ENCODE measurements around the gene TMCO4. TPM values are rescaled to one million over a fixed set of nuclear protein-coding genes. Genes with fewer than 3 reads are reported as not detected.

Gene TMCO4
- total RNA-seq, 1 donor from 2014 or later = 13.0 TPM

DNA sequence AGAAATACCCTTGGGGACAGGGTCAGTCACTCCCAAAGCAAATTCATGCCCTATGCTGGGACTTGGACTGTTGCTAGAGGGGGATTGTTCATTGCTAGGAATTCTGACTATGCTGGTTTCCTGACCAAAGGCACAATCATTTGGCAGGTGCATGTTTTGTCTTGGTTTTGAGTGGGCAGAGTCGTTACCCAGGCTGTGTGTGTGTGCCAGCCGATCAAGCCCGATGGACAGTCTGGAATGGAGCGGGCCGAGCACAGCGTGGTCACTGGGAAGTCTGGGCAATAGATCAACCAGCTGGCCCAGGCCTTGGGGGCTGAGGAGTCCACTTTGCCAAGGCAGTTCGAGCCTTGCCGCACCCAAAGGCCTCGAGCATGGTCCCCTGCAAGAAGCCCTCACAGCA lies 74.1 kb downstream of the TMCO4 start:
- no peak for DNase-seq (ENCODE audit: low read depth)
- TF ChIP-seq, protein P1, sequence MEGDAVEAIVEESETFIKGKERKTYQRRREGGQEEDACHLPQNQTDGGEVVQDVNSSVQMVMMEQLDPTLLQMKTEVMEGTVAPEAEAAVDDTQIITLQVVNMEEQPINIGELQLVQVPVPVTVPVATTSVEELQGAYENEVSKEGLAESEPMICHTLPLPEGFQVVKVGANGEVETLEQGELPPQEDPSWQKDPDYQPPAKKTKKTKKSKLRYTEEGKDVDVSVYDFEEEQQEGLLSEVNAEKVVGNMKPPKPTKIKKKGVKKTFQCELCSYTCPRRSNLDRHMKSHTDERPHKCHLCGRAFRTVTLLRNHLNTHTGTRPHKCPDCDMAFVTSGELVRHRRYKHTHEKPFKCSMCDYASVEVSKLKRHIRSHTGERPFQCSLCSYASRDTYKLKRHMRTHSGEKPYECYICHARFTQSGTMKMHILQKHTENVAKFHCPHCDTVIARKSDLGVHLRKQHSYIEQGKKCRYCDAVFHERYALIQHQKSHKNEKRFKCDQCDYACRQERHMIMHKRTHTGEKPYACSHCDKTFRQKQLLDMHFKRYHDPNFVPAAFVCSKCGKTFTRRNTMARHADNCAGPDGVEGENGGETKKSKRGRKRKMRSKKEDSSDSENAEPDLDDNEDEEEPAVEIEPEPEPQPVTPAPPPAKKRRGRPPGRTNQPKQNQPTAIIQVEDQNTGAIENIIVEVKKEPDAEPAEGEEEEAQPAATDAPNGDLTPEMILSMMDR (IDR thresholded peaks at IDR 0.05; ENCODE audit: insufficient read depth, low read length, poor library complexity, severe bottlenecking) = no peak
- Histone ChIP-seq H3K36me3 (ENCODE audit: control insufficient read depth, insufficient read depth, low read length) (no peaks in the 10 kb centered on the region), H3K27me3 (ENCODE audit: control insufficient read depth, insufficient read depth, low read length) (no peaks in the 10 kb centered on the region), H3K4me3 (ENCODE audit: low read depth, low read length) (no peak overlapping the region)

DNA sequence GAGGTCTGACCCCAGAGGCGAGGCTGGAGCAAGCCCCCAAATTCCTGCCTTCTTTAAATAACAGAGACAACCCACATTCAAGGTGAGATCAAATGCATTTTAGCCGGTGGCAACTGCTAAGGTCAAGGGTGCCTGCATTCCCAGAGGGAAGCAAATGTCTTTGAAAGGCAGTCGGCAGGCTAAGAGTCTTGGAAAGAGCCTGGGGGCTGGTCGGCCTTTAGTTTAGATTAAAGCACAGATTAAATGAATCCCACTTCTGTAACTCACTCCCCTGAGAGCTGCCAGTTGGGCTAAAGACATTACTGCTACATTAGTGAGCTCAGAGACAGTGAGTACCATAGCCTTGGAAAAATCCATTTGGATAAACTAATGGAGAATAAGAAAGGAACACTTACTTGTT lies 75.8 kb downstream of the TMCO4 start:
- no peak for DNase-seq (ENCODE audit: low read depth)
- Histone ChIP-seq H3K4me3 (ENCODE audit: low read depth, low read length) (no peak overlapping the region), H3K27me3 (ENCODE audit: control insufficient read depth, insufficient read depth, low read length) (no peaks in the 10 kb centered on the region), H3K36me3 (ENCODE audit: control insufficient read depth, insufficient read depth, low read length) (no peaks in the 10 kb centered on the region)
- TF ChIP-seq, protein P1 (IDR thresholded peaks at IDR 0.05; ENCODE audit: insufficient read depth, low read length, poor library complexity, severe bottlenecking) = no peak

GRCh38 chr1:19720973-19721372 lies 78.7 kb downstream of the TMCO4 start:
- no peaks in the 10 kb centered on the region for H3K27me3 ChIP-seq (ENCODE audit: control insufficient read depth, insufficient read depth, low read length)
- no peak for DNase-seq (ENCODE audit: low read depth)
- no peaks in the 10 kb centered on the region for H3K36me3 ChIP-seq (ENCODE audit: control insufficient read depth, insufficient read depth, low read length)
- H3K4me3 ChIP-seq (ENCODE audit: low read depth, low read length) = no peak overlapping the region
- TF ChIP-seq, protein P1 (IDR thresholded peaks at IDR 0.05; ENCODE audit: insufficient read depth, low read length, poor library complexity, severe bottlenecking) = no peak

- TF ChIP-seq, protein P1 (IDR thresholded peaks at IDR 0.05; ENCODE audit: insufficient read depth, low read length, poor library complexity, severe bottlenecking) = no peak
- H3K27me3 ChIP-seq (ENCODE audit: control insufficient read depth, insufficient read depth, low read length) = no peaks in the 10 kb centered on the region
These were observed 79.5 kb downstream of the TMCO4 start for GRCh38 chr1:19720174-19720573.

GRCh38 chr1:19717467-19717866 lies 82.2 kb downstream of the TMCO4 start:
- TF ChIP-seq, protein P1 (IDR thresholded peaks at IDR 0.05; ENCODE audit: insufficient read depth, low read length, poor library complexity, severe bottlenecking) = no peak
- DNase-seq (ENCODE audit: low read depth) = no peak
- no peak overlapping the region for H3K4me3 ChIP-seq (ENCODE audit: low read depth, low read length)
- no peaks in the 10 kb centered on the region for H3K36me3 ChIP-seq (ENCODE audit: control insufficient read depth, insufficient read depth, low read length)
- H3K27me3 ChIP-seq (ENCODE audit: control insufficient read depth, insufficient read depth, low read length) = no peaks in the 10 kb centered on the region

More at GRCh38 chr1:19720174-19720573, 79.5 kb downstream of the TMCO4 start:
- DNase-seq (ENCODE audit: low read depth) = no peak
- Histone ChIP-seq H3K36me3 (ENCODE audit: control insufficient read depth, insufficient read depth, low read length) (no peaks in the 10 kb centered on the region), H3K4me3 (ENCODE audit: low read depth, low read length) (no peak overlapping the region)
